Measurements from ENCODE around the gene TAF13.
A peak's percentile ranks its signal among the peaks of the same experiment; 100 is the strongest.
"Not testable (repeated sequence)": the region's sequence is repeated elsewhere in the genome, so short reads cannot be mapped to it uniquely, and the experiment has no call there.

Gene TAF13

DNA sequence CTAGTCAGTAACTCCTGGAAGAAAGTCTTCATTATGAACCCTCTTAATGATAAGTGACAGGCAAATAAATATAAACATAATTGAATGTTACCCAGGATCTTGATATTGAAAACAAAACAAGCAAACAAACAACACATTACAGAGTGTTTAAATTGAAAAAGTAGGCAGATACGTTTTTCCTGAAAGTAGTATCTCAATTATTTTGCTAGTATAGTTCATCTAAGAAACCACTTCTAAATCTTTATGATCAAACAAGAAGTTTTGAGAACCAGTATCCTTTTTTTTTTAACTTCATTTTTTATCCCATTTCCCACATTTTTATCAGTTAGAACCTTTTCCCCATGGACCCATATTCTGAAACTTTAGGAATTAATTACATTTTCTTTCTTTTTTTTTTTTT lies 30.2 kb downstream of the TAF13 start:
- DNase-seq = no peak

DNA sequence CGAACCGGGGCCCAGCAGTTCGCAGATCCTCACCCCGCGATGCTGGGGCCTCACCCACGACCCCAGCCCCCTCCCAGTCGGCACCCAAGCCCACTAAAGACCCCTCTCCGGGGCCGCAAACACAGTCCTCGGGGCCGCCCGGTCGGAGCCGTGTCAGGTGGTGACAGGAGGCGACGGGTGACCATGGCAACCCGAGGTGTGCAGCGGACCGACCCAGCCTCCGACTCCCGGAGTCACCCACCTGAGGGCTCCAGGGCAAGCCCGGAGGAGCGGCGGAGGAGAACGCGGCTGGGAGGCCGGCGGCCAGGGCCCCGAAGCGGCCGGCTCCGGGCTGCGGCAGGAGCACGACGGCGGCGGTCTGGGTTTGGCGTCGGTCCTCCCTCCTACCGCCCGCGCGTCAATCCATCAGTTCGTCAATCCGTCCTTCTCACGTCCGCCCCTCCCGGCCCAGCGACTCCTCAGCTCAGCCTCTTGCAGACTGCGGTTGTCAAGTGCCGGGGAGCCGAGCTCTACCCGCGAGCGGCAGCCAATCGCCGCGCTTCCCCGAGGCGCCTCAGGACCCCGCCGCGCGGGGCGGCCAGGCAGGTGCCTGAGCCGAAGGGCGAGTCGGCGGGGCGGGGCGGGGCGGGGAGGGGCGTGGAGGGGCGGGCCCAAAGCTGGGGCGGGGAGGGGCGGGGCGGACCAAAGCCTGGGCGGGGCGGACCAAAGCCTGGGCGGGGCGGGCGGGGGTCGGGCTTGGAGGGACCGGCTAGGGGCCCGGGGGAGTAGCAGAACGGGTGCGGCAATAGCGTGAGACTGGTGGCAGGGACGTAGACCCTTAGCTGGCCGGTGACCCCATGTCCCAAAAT lies 34.0 kb downstream of the TAF13 start, which contains the start of gene WDR47:
WDR47 (minus strand) TSS at position 482 of the 848 bp plus-strand sequence. CDS start 18,590 bp downstream, outside the sequence.
- DNase-seq = peak; percentile 95 to 96

DNA sequence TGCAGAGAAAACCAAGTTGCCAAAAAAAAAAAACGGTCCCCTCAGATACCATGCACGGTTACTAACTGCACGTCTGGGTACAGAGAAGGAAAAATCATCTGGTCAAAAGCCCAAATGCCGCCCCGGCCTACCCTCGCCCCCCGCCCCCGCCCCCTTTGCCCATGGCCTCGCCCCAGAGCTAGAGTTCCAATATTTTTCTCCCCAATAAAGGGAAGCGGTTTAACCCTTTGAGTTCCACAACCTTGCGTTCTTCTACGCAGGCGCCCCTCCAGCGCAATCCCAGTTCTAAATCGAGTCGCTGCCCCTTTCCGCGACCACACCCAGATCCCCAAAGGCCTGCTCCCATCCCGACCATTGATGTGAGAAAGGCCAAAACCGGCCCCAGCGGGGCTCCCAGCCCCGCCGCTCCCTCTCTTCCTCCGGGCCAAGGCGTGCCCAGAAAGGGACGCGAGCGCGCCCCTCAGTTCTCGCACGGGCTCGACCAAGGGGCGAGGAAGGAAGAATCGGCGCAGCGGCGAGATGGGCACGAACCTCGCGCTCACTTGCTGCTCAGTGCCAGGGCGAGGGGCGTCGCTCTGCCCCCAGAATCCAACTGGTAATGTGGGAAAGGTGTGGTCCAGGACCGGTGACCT lies 34.7 kb downstream of the TAF13 start:
- peak in 1 of 2 experiments; percentile 51 for DNase-seq

DNA sequence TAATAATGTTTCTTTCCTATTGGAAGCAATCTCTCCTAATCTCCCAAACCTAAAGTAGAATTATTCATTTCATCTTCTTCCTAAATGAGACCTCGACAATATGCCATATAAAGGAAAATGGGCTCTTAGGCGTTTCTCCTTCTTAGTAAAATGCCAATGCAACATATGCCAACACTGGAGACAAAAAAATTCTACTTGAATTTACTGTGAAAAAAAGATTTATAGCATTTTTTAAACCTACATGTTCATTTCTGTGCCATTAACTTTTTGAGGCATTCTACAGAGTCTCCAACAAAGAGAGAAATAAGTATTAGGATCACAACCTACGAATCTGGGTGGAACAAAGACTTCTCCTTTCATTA lies 35.2 kb downstream of the TAF13 start:
- DNase-seq = no peak

DNA sequence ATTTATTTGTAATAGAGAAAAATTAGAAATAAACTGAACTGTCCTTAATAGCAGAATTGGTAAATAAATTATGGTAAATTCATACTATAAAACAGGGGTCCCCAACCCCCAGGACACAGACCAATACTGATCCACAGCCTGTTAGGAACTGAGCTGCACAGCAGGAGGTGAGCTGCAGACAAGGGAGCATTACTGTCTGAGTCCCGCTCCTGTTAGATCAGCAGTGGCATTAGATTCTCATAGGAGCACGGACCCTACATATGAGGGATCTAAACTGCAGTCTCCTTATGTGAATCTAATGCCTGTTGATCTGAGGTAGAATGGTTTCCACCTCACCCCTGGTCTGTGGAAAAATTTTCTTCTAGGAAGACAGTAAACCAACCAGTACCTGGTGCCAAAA lies 41.4 kb downstream of the TAF13 start:
- DNase-seq = no peak

DNA sequence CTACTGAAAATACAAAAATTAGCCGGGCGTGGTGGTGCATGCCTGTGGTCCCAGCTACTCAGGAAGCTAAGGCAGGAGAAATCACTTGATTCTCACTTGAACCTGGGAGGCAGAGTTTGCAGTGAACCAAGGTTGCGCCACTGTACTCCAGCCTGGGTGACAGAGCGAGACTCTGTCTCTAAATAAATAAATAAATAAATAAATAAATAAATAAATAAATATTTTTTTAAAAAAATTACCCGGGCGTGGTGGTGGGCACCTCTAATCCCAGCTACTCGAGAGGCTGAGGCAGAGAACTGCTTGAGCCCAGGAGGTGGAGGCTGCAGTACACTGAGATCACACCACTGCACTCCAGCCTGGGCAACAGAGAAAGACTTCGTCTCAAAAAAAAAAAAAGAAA lies 46.3 kb downstream of the TAF13 start:
- not testable (repeated sequence) for DNase-seq

DNA sequence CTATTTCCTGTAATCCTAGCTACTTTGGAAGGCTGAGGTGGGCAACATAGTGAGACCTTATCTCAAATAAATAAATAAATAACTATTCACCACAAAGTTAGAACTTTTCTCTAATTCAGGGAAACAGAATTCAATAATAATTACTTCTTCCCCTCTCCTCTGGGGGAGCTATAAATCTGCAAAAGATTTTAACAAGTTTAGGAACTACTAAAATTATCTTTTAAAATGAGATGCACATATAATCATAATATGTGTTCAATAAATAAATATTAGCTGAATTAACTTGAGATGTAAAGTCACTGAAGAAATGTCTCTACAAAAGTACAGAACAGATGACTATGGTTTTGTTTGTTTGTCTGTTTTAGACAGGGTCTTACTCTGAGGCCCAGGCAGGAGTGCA lies 48.0 kb downstream of the TAF13 start:
- no peak for DNase-seq

DNA sequence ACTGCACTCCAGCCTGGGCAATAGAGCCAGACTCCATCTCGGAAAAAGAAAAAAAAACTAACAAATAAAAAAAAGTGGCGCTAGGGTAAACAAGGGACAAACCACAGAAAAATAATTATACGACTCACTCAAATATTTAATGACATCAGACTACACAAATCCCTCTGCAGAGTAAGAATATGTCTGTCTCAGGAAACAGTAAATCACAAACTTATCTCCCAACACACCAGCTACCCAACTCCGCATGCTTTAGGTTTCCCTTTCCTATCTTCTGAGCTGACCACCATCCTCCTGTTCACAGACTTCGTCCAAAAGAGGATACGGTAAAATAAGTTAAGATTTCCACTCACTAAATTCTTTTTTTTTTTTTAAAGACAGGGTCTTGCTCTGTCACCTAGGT lies 50.1 kb downstream of the TAF13 start:
- no peak for DNase-seq

DNA sequence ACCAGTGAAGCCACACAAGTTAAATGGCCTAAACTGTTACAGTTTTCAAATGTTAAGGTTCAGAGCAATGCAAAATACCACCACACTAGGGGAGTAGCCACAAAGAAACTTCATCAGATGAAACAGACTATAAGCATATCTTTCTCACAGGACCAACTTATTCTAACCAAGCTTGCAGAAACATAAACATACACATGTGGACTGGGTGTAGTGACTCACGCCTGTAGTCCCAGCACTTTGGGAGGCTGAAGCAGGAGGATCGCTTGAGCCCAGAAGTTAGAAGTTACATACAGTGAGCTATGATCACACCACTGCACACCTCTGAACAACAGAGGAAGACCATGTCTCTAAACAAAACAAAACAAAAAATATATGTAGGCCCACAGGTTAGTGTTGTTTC lies 51.2 kb downstream of the TAF13 start:
- DNase-seq = no peak

DNA sequence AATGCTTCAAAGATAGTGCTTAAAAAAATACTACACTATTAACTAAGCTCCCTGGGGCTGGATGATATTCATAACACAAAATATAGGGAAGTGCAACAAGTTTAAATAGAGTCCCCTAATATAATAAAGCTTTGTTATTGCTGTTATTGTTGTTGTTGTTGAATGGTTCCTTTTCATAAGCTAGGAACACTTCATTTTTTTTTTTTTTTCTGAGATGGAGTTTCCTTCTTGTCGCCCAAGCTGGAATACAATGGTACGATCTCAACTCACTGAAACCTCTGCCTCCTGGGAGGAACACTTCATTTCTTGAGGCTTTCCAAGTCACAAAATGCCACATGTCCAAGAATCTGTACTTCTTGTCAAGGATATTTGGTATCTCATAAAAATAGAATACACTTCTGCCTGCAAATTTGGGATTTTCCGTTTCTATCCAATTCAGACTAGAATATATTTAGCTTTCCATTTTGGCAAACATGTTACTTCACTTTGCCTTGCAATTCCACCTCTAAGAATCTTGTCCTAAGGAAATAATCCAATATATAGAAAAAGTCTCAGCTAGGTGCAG lies 55.0 kb downstream of the TAF13 start:
- no peak for DNase-seq

DNA sequence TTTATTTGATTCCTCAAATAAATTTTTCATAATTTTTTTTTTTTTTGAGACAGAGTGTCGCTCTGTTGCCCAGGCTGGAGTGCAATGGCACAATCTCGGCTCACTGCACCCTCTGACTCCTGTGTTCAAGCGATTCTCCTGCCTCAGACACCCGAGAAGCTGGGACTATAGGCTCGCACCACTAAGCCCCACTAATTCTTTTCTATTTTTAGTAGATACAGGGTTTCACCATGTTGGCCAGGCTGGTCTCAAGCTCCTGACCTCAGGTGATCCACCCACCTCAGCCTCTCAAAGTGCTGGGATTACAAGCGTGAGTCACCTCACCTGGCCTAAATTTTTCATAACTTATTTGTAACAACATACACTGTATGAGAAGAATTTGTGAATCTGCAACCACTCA lies 58.1 kb downstream of the TAF13 start:
- not testable (repeated sequence) for DNase-seq

DNA sequence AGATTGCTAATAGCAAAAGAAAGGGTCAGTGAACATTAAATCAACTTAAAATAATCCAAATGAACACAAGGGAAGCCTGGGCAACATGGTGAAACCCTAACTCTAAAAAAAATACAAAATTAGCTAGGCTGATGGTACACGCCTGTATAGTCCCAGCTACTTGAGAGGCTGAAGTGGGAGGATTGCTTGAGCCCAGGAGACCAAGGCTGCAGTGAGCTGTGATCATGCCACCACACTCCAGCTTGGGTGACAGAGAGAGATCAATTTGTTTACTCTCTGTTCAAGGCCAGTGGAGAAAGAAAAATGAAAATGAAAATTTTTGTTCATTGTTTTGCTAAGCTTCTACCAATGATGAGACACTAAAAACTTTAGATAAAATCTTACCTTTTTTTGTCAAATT lies 58.7 kb downstream of the TAF13 start:
- no peak for DNase-seq

Data from activated T-cell treated with anti-CD3 and anti-CD28 coated beads, Interleukin-2, amount 50 U/mL, for 48 hours (primary cell).